Stomach (tissue), 9 donors: ENCODE results near the gene UBLCP1. TPM values are rescaled to one million over a fixed set of nuclear protein-coding genes. Genes with fewer than 3 reads are reported as not detected.
"Not testable (repeated sequence)": the region's sequence is repeated elsewhere in the genome, so short reads cannot be mapped to it uniquely, and the experiment has no call there.

ENCODE experiments used
- DNase-seq, 2 donors: peaks; one replicate each; pipeline versions ENCODE4 v3.0.0 to v3.0.0-alpha.2; 2013 to 2019
- H3K27ac ChIP-seq, 5 donors: fragments of 200-600 bp in 4 of 5; sonication (generic) in 4 of 5; one replicate each; pipeline ENCODE4 v1.5.1; 2013 to 2019; ENCODE audit warnings: mild to moderate bottlenecking in 1 of 5, moderate library complexity in 1 of 5
- H3K27me3 ChIP-seq, 3 donors: fragments of 200-600 bp; sonication (generic); one replicate each; pipeline ENCODE4 v1.5.1; 2017 to 2019; ENCODE audit warnings: mixed run types in 1 of 3
- H3K36me3 ChIP-seq, 4 donors: fragments of 200-600 bp; sonication (generic); 1 replicate in 3 of 4; 2 replicates in 1 of 4; pipeline ENCODE4 v1.5.1; 2016 to 2019
- H3K4me1 ChIP-seq, 4 donors: fragments of 200-600 bp; sonication (generic); one replicate each; pipeline ENCODE4 v1.5.1; 2016 to 2019
- H3K4me3 ChIP-seq, 4 donors: fragments of 200-600 bp; sonication (generic) in 3 of 4; one replicate each; pipeline ENCODE4 v1.5.1; 2016 to 2019; ENCODE audit warnings: mild to moderate bottlenecking in 1 of 4
- H3K9me3 ChIP-seq, 4 donors: fragments of 200-600 bp; sonication (generic); one replicate each; pipeline ENCODE4 v1.5.1; 2016 to 2019
- CTCF ChIP-seq, 7 experiments: fragments of 450-650 bp in 4 of 7; fragments of 200-600 bp in 3 of 7; sonication (generic) in 3 of 7; IDR thresholded peaks; one replicate each; pipeline ENCODE4 v1.5.1; 2016 to 2019; ENCODE audit warnings: antibody characterized with exemption in 7 of 7, control low read depth in 2 of 7, mild to moderate bottlenecking in 1 of 7
- EP300 ChIP-seq: sonication (generic); formaldehyde crosslinking; IDR thresholded peaks from one replicate; pipeline ENCODE4 v1.6.1; 2017; ENCODE audit warnings: antibody characterized with exemption
- POLR2A ChIP-seq, 4 donors: fragments of 450-650 bp; IDR thresholded peaks; one replicate each; pipeline ENCODE4 v1.6.1; 2016; ENCODE audit warnings: antibody characterized with exemption in 4 of 4, control low read depth in 2 of 4, mild to moderate bottlenecking in 1 of 4, moderate library complexity in 1 of 4
- POLR2AphosphoS5 ChIP-seq, 3 donors: sonication (generic); formaldehyde crosslinking; IDR thresholded peaks; one replicate each; pipeline ENCODE4 v1.6.1; 2016; ENCODE audit warnings: antibody characterized with exemption in 3 of 3
- WGBS, 5 donors: extraction: QIAGEN DNeasy Blood & Tissue Kit in 3 of 5; methylation state at CpG; one replicate each; pipeline versions ENCODE4 v1.1.5 to v1.1.7; 2013 to 2018; 5-methylcytosine and 5-hydroxymethylcytosine counted together
- intact Hi-C: fragments of 100-400 bp; cut with DNase I; formaldehyde crosslinking; loops from one replicate; pipeline ENCODE4 v1.15.1; 2023; ENCODE audit warnings: low total_unique reads
- polyA plus RNA-seq, 3 donors: library from polyadenylated mRNA; stranded (reverse); fragments of 200-250 nt; gene quantifications; one replicate each; pipeline ENCODE4 v1.2.3, GENCODE V29; 2013
- total RNA-seq, 5 donors: library from RNA; depleted of rRNA; stranded (reverse); fragments of >200 nt; gene quantifications; one replicate each; pipeline versions ENCODE4 v1.1.0 to v1.2.3, GENCODE V29; 2014 to 2016
- donor health status: healthy with polysubstance abuse.
- donor health status: Bipolar disorder and iron deficiency.
- donor health status: healthy.

Gene UBLCP1
- total and polyA plus RNA-seq, 8 donors: 1.2 to 24.4 (median 16.7) TPM

GRCh38 chr5:159230657-159231056, 32.4 kb upstream of the UBLCP1 start:
- Histone ChIP-seq H3K4me1 (no peaks in the 10 kb centered on the region), H3K36me3 (no peaks in the 10 kb centered on the region), H3K9me3 (no peaks in the 10 kb centered on the region), H3K27ac (no peak overlapping the region), H3K27me3 (no peaks in the 10 kb centered on the region), H3K4me3 (no peak overlapping the region)
- TF ChIP-seq POLR2AphosphoS5 (IDR thresholded peaks at IDR 0.05) (no peak), POLR2A (IDR thresholded peaks at IDR 0.05) (no peak), EP300 (no peak), CTCF (IDR thresholded peaks at IDR 0.05) (no peak)
- 56 to 74% (median 66%) methylated on average over 3 of the region's 3 CpGs for WGBS, 5 donors
- peak in 1 of 2 donors; percentile 11 for DNase-seq
- intact Hi-C loops: no loop called here

GRCh38 chr5:159231167-159231566, 31.9 kb upstream of the UBLCP1 start:
- intact Hi-C loops: no loop called here
- no peak for TF ChIP-seq EP300
- no peak for TF ChIP-seq POLR2AphosphoS5 (IDR thresholded peaks at IDR 0.05)
- no peak for TF ChIP-seq CTCF (IDR thresholded peaks at IDR 0.05)
- no peak for TF ChIP-seq POLR2A (IDR thresholded peaks at IDR 0.05)
- Histone ChIP-seq H3K36me3 (no peaks in the 10 kb centered on the region), H3K27ac (no peak overlapping the region), H3K4me1 (no peaks in the 10 kb centered on the region), H3K9me3 (no peaks in the 10 kb centered on the region), H3K4me3 (no peak overlapping the region), H3K27me3 (no peaks in the 10 kb centered on the region)
- WGBS, 5 donors: 91 to 98% (median 93%) methylated on average over 2 of the region's 2 CpGs
- no peak for DNase-seq

- H3K36me3 ChIP-seq, H3K27me3 ChIP-seq, H3K4me3 ChIP-seq, H3K27ac ChIP-seq, intact Hi-C loops, H3K4me1 ChIP-seq, H3K9me3 ChIP-seq, DNase-seq: not testable (repeated sequence)
- WGBS, 5 donors: 88 to 98% (median 94%) methylated on average over 2 of the region's 2 CpGs
These were observed 27.1 kb upstream of the UBLCP1 start for GRCh38 chr5:159235871-159236520.

- Histone ChIP-seq H3K36me3 (no peaks in the 10 kb centered on the region), H3K4me1 (no peaks in the 10 kb centered on the region), H3K4me3 (no peak overlapping the region), H3K9me3 (no peaks in the 10 kb centered on the region), H3K27ac (no peak overlapping the region), H3K27me3 (no peaks in the 10 kb centered on the region)
- DNase-seq: no peak
- no peak for TF ChIP-seq POLR2A (IDR thresholded peaks at IDR 0.05)
- no peak for TF ChIP-seq POLR2AphosphoS5 (IDR thresholded peaks at IDR 0.05)
- no peak for TF ChIP-seq CTCF (IDR thresholded peaks at IDR 0.05)
- TF ChIP-seq EP300: no peak
- 79 to 87% (median 83%) methylated on average over 4 of the region's 4 CpGs for WGBS, 5 donors
- intact Hi-C loops: no loop called here
These were observed 22.7 kb upstream of the UBLCP1 start for GRCh38 chr5:159240301-159240870.

GRCh38 chr5:159241946-159242552, 21.0 kb upstream of the UBLCP1 start:
- 35 to 59% (median 57%) methylated on average over 2 of the region's 2 CpGs for WGBS, 5 donors
- DNase-seq: no peak
- Histone ChIP-seq H3K27ac (no peak overlapping the region), H3K27me3 (peaks cover 0 to 7% (median 0%) of the 10 kb centered on the region in 3 donors), H3K4me3 (no peak overlapping the region), H3K4me1 (no peaks in the 10 kb centered on the region), H3K36me3 (no peaks in the 10 kb centered on the region), H3K9me3 (no peaks in the 10 kb centered on the region)
- intact Hi-C loops: no loop called here
- TF ChIP-seq POLR2A (IDR thresholded peaks at IDR 0.05): no peak
- TF ChIP-seq POLR2AphosphoS5 (IDR thresholded peaks at IDR 0.05): no peak
- no peak for TF ChIP-seq EP300
- no peak for TF ChIP-seq CTCF (IDR thresholded peaks at IDR 0.05)
